MCF 10A (cell line): ENCODE measurements around the gene TC2N. TPM values are rescaled to one million over a fixed set of nuclear protein-coding genes. Genes with fewer than 3 reads are reported as not detected.

Source experiments
- BruUV-seq: library from RNA; stranded (reverse); fragments of 400-500 nt; replicated peaks from 2 replicates; lab custom pipeline; 2021; lab: Mats Ljungman, UMichigan
- CTCF ChIA-PET: fragments of 300-600 bp; sonication (Branson Sonifier 250); formaldehyde crosslinking; extraction: SDS; loops from one replicate; lab custom pipeline; 2021; ENCODE audit warnings: antibody characterized with exemption, inconsistent platforms; lab: Yijun Ruan, JAX
- POLR2A ChIA-PET: fragments of 300-600, 350-650 bp; sonication (Branson Sonifier 250); formaldehyde crosslinking; extraction: SDS; loops from one replicate; lab custom pipeline; 2020; ENCODE audit warnings: antibody characterized with exemption, inconsistent platforms; lab: Yijun Ruan, JAX
- DNase-seq: peaks from one replicate; pipeline ENCODE4 v3.0.0-alpha.2; 2018; ENCODE audit not compliant: unreplicated experiment
- H3K27ac Mint-ChIP-seq: one replicate; pipeline ENCODE4 v1.8.0; 2022; ENCODE audit warnings: mild to moderate bottlenecking, low read depth, mixed read lengths; ENCODE audit not compliant: unreplicated experiment
- H3K27me3 Mint-ChIP-seq: one replicate; pipeline ENCODE4 v1.8.0; 2022; ENCODE audit warnings: mixed read lengths; ENCODE audit not compliant: insufficient read depth, unreplicated experiment
- H3K36me3 Mint-ChIP-seq: one replicate; pipeline ENCODE4 v1.8.0; 2022; ENCODE audit warnings: mild to moderate bottlenecking, moderate library complexity, mixed read lengths; ENCODE audit not compliant: insufficient read depth, unreplicated experiment
- H3K4me1 Mint-ChIP-seq: one replicate; pipeline ENCODE4 v1.8.0; 2022; ENCODE audit warnings: mixed read lengths; ENCODE audit not compliant: insufficient read depth, unreplicated experiment
- H3K4me3 Mint-ChIP-seq: one replicate; pipeline ENCODE4 v1.8.0; 2022; ENCODE audit warnings: mild to moderate bottlenecking, moderate library complexity, mixed read lengths; ENCODE audit not compliant: unreplicated experiment
- H3K9me3 Mint-ChIP-seq: one replicate; pipeline ENCODE4 v1.8.0; 2022; ENCODE audit warnings: mixed read lengths; ENCODE audit not compliant: unreplicated experiment
- intact Hi-C: fragments of 100-400 bp; cut with micrococcal nuclease; formaldehyde crosslinking; loops from 2 replicates; pipeline ENCODE4 v1.14.1; 2022
- total RNA-seq: library from RNA; stranded (reverse); gene quantifications from 2 replicates; pipeline ENCODE4 v1.2.3, GENCODE V29; 2022
- TF ChIP-seq, protein P1 (sequence below): fragments of 200-600 bp; IDR thresholded peaks from one replicate; pipeline ENCODE4 v1.8.0; 2022; ENCODE audit warnings: antibody characterized with exemption, mild to moderate bottlenecking; ENCODE audit not compliant: unreplicated experiment

Gene TC2N
- total RNA-seq, 1 experiment from 2014 or later = 11.8 TPM

DNA sequence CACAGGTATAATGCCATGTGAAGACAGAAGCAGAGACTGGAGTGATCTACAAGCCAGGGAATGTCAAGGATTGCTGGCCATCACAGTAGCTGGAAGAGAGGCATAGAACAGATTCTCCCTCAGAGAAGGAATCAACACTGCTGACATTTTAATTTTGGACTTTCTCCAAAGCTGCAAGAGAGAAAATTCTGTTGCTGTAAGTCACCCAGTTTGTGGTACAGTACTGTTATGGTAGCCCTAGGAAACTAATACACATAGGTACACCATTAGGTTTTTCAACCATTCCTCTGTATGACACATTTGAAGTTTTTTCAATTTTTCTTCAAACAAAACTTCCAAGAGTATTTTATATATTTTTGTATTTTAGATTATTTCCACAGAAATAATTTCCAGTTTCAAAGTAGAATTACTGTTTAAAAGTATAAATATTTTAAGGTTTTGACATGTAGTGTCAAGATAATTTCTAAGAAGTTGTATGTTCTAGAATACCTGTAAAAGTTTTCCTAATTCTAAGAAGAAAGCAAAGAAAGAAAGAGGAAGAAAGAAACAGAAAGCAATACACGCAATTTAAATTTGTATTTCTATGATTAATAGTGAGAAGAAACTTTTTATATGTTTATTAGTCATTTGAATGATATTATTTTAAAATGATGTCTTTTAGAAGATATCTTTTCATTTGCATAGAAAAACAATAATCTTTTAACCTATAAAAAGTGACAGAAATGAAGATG is 70.6 kb downstream of the TC2N start:
- Mint-ChIP-seq H3K27ac (no peak overlapping the region), H3K27me3 (no peaks in the 10 kb centered on the region), H3K36me3 (no peaks in the 10 kb centered on the region), H3K4me3 (no peak overlapping the region), H3K9me3 (no peaks in the 10 kb centered on the region), H3K4me1 (no peaks in the 10 kb centered on the region)
- ChIA-PET CTCF (no interaction called here), POLR2A (interaction anchor here (0.9 kb wide), 1 partner anchor 8 kb away, joined by 3 read pairs; no protein-coding TSS in a partner anchor)
- intact Hi-C loops = no loop called here
- BruUV-seq = no TSS peak
- TF ChIP-seq, protein P1, sequence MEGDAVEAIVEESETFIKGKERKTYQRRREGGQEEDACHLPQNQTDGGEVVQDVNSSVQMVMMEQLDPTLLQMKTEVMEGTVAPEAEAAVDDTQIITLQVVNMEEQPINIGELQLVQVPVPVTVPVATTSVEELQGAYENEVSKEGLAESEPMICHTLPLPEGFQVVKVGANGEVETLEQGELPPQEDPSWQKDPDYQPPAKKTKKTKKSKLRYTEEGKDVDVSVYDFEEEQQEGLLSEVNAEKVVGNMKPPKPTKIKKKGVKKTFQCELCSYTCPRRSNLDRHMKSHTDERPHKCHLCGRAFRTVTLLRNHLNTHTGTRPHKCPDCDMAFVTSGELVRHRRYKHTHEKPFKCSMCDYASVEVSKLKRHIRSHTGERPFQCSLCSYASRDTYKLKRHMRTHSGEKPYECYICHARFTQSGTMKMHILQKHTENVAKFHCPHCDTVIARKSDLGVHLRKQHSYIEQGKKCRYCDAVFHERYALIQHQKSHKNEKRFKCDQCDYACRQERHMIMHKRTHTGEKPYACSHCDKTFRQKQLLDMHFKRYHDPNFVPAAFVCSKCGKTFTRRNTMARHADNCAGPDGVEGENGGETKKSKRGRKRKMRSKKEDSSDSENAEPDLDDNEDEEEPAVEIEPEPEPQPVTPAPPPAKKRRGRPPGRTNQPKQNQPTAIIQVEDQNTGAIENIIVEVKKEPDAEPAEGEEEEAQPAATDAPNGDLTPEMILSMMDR = no peak
- DNase-seq = no peak

DNA sequence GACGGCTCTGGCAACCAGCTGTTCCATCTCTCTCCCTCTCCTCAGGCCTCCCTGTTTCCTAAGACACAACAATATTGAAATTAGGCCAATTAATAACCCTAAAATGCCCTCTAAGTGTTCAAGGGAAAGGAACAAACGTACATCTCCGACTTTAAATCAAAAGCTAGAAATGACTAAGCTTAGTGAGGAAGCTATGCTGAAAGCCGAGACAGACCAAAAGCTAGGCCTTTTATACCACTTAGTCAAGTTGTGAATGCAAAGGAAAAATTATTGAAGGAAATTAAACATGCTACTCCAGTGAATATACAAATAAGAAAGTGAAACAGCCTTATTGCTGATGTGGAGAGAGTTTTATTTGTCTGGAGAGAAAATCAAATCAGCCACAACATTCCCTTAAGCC is 73.6 kb downstream of the TC2N start:
- no peak overlapping the region for H3K4me3 Mint-ChIP-seq

DNA sequence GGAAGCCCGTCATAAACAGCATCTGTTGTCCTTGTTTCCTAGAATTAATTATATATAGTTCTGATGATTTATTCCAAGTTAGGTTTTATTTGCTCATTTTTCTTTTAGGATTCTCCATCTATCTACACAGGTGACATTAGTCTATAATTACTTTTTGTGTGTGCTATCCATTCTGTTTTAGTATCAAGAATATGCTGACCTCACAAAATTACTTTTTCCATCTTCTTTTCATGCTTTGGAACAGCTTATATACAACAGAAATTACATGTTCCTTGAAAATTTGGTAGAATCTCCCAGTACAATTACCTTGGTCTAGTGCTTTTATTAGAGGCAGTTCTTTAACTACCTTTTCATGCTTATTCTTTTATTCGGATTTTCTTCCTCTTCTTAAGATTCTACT is 81.1 kb downstream of the TC2N start:
- H3K4me3 Mint-ChIP-seq = no peak overlapping the region
- POLR2A ChIA-PET = no interaction called here
- no peaks in the 10 kb centered on the region for H3K36me3 Mint-ChIP-seq
- H3K9me3 Mint-ChIP-seq = no peaks in the 10 kb centered on the region
- no peak overlapping the region for H3K27ac Mint-ChIP-seq
- no peaks in the 10 kb centered on the region for H3K4me1 Mint-ChIP-seq
- no TSS peak for BruUV-seq
- intact Hi-C loops = no loop called here
- CTCF ChIA-PET = interaction anchor here (0.5 to 0.7 kb wide), 3 partner anchors 13 to 1354 kb away, joined by 3 read pairs; no protein-coding TSS in a partner anchor
- DNase-seq = no peak
- TF ChIP-seq, protein P1 = no peak
- H3K27me3 Mint-ChIP-seq = no peaks in the 10 kb centered on the region

More for the DNA sequence above, 73.6 kb downstream of the TC2N start:
- intact Hi-C loops = no loop called here
- POLR2A ChIA-PET = no interaction called here
- Mint-ChIP-seq H3K4me1 (no peaks in the 10 kb centered on the region), H3K27ac (no peak overlapping the region), H3K9me3 (no peaks in the 10 kb centered on the region), H3K36me3 (no peaks in the 10 kb centered on the region), H3K27me3 (no peaks in the 10 kb centered on the region)
- TF ChIP-seq, protein P1 = no peak
- CTCF ChIA-PET = interaction anchor here (0.6 kb wide), 1 partner anchor 595 kb away, joined by 3 read pairs; no protein-coding TSS in a partner anchor
- BruUV-seq = no TSS peak
- no peak for DNase-seq

GRCh38 chr14:91780452-91780851 is 86.9 kb downstream of the TC2N start:
- Mint-ChIP-seq H3K4me1 (no peaks in the 10 kb centered on the region), H3K27ac (no peak overlapping the region)

More at GRCh38 chr14:91780452-91780851, 86.9 kb downstream of the TC2N start:
- H3K9me3 Mint-ChIP-seq = no peaks in the 10 kb centered on the region
- no peaks in the 10 kb centered on the region for H3K27me3 Mint-ChIP-seq
- H3K4me3 Mint-ChIP-seq = no peak overlapping the region
- no TSS peak for BruUV-seq
- intact Hi-C loops = no loop called here
- no peak for DNase-seq
- TF ChIP-seq, protein P1 = no peak
- H3K36me3 Mint-ChIP-seq = no peaks in the 10 kb centered on the region
- POLR2A ChIA-PET = no interaction called here
- CTCF ChIA-PET = interaction anchor here (0.5 kb wide), 1 partner anchor 9 kb away, joined by 3 read pairs; no protein-coding TSS in a partner anchor
